ENCODE measurements around the gene TALDO1. TPM values are rescaled to one million over a fixed set of nuclear protein-coding genes. Genes with fewer than 3 reads are reported as not detected.

Gene TALDO1
- total and polyA plus RNA-seq, 2 experiments from 2014 or later, result 137 to 161 TPM

- Histone ChIP-seq H3K4me2 (peak within 1 kb of the TSS; percentile 96), H3K27ac (peak within 1 kb of the TSS; percentile 99), H2AFZ (no peak within 1 kb of the TSS), H3K4me3 (peak within 1 kb of the TSS; percentile 87), H3K9me3 (ENCODE audit: low read depth) (no peaks in the 10 kb centered on the region), H3K9me2 (replicated peaks; ENCODE audit: insufficient read depth) (no peaks in the 10 kb centered on the region), H3K36me3 (replicated peaks; ENCODE audit: insufficient read depth, low read depth) (no peaks in the 10 kb centered on the region), H3K79me2 (peaks cover 54% of the 10 kb centered on the region), H4K20me1 (ENCODE audit: insufficient read depth, poor library complexity, severe bottlenecking) (no peaks in the 10 kb centered on the region), H3K27me3 (no peaks in the 10 kb centered on the region), H3K4me1 (ENCODE audit: insufficient read depth) (peaks cover 51% of the 10 kb centered on the region)
- peak; percentile 84 for DNase-seq (ENCODE audit: low spot score)
- 27% methylated on average over 27 of the region's 90 CpGs for WGBS (ENCODE audit: low lambda C conversion rate, missing lambda C conversion rate)
- TF ChIP-seq CTCF (IDR thresholded peaks at IDR 0.05; ENCODE audit: poor library complexity), result no peak
- no peak for TF ChIP-seq EZH2phosphoT487 (IDR thresholded peaks at IDR 0.05; ENCODE audit: low read depth, severe bottlenecking, unreplicated experiment)
- no peak for TF ChIP-seq EZH2 (IDR thresholded peaks at IDR 0.05; ENCODE audit: borderline replicate concordance)
Measured at GRCh38 chr11:705646-706438, 41.4 kb upstream of the TALDO1 start, which contains the start of gene EPS8L2. Gene EPS8L2 (plus strand): TSS chr11:706231. CDS start chr11:709408, 3,177 bp downstream.

- Histone ChIP-seq H3K9me3 (ENCODE audit: low read depth) (no peaks in the 10 kb centered on the region), H3K9me2 (replicated peaks; ENCODE audit: insufficient read depth) (no peaks in the 10 kb centered on the region), H3K4me1 (ENCODE audit: insufficient read depth) (peaks cover 56% of the 10 kb centered on the region), H3K36me3 (replicated peaks; ENCODE audit: insufficient read depth, low read depth) (no peaks in the 10 kb centered on the region), H4K20me1 (ENCODE audit: insufficient read depth, poor library complexity, severe bottlenecking) (no peaks in the 10 kb centered on the region), H2AFZ (no peak overlapping the region), H3K27ac (peak overlapping the region; percentile 99), H3K27me3 (no peaks in the 10 kb centered on the region), H3K79me2 (peaks cover 54% of the 10 kb centered on the region), H3K4me2 (peak overlapping the region; percentile 96), H3K4me3 (peak overlapping the region; percentile 87)
- 9% methylated on average over 12 of the region's 22 CpGs for WGBS (ENCODE audit: low lambda C conversion rate, missing lambda C conversion rate)
- TF ChIP-seq CTCF (IDR thresholded peaks at IDR 0.05; ENCODE audit: poor library complexity) (no peak), EZH2phosphoT487 (IDR thresholded peaks at IDR 0.05; ENCODE audit: low read depth, severe bottlenecking, unreplicated experiment) (no peak), EZH2 (IDR thresholded peaks at IDR 0.05; ENCODE audit: borderline replicate concordance) (no peak)
- peak; percentile 67 for DNase-seq (ENCODE audit: low spot score)
Measured at GRCh38 chr11:706439-706956, 40.8 kb upstream of the TALDO1 start.

GRCh38 chr11:706957-707816 is 40.1 kb upstream of the TALDO1 start:
- Histone ChIP-seq H3K27ac (peak overlapping the region; percentile 99), H3K4me3 (peak overlapping the region; percentile 87), H3K9me2 (replicated peaks; ENCODE audit: insufficient read depth) (no peaks in the 10 kb centered on the region), H3K36me3 (replicated peaks; ENCODE audit: insufficient read depth, low read depth) (no peaks in the 10 kb centered on the region), H2AFZ (no peak overlapping the region), H3K79me2 (peaks cover 56% of the 10 kb centered on the region), H3K27me3 (no peaks in the 10 kb centered on the region), H3K4me2 (peak overlapping the region; percentile 96), H3K4me1 (ENCODE audit: insufficient read depth) (peaks cover 57% of the 10 kb centered on the region), H3K9me3 (ENCODE audit: low read depth) (no peaks in the 10 kb centered on the region), H4K20me1 (ENCODE audit: insufficient read depth, poor library complexity, severe bottlenecking) (no peaks in the 10 kb centered on the region)
- DNase-seq (ENCODE audit: low spot score), result peak; percentile 83
- TF ChIP-seq CTCF (IDR thresholded peaks at IDR 0.05; ENCODE audit: poor library complexity) (peak; percentile 31), EZH2 (IDR thresholded peaks at IDR 0.05; ENCODE audit: borderline replicate concordance) (no peak)
- 52% methylated on average over 17 of the region's 30 CpGs for WGBS (ENCODE audit: low lambda C conversion rate, missing lambda C conversion rate)
